DMS53 (cell line): ENCODE measurements around the gene PDE4D.
"Not testable (repeated sequence)": the region's sequence is repeated elsewhere in the genome, so short reads cannot be mapped to it uniquely, and the experiment has no call there.

Experiments used
- DNase-seq: peaks from one replicate; lab custom pipeline; 2025; lab: John Stamatoyannopoulos, UW

The PDE4D gene

GRCh38 chr5:59799668-59800346 lies 93.7 kb downstream of the PDE4D start:
- DNase-seq, result peak; percentile 73

GRCh38 chr5:59798862-59799667 lies 94.5 kb downstream of the PDE4D start:
- peak; percentile 86 for DNase-seq

GRCh38 chr5:59795141-59795540 lies 98.4 kb downstream of the PDE4D start:
- DNase-seq, result no peak

GRCh38 chr5:59792983-59793585 lies 100.4 kb downstream of the PDE4D start:
- no peak for DNase-seq

- DNase-seq, result no peak
These were observed 101.9 kb downstream of the PDE4D start for GRCh38 chr5:59791617-59792016.

DNA sequence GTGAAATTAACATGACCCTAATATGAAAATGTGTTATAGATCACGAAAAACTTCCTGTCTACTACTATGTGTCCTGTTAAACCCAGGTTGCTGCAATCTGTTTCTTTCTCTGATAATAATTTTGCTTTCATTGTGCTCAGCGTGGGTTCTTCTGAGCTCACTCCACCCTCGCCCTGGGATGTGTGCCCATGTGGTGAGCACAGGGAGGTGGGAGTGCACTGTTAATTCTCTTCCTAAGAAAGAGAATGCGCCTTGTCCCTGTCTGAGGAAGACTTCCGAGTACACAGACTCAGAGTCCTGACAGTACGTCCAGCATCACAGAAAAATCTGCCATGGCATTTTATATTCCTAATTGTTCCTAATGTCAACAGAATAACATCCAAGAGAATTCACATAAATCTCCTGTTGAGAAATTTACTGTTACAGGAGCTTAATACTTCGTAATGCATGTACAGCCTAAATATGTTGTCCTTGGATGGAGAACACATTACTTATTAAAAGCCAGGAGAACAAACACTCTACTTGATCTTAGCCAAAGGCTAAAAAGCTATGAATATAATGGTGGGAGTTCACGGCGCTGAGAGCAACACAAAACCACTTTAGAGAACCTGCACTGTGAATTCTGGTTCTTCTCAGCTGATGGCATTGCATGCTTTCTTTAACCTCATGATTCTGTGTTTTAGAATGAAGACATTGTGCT lies 102.6 kb downstream of the PDE4D start:
- DNase-seq, result no peak

GRCh38 chr5:59790376-59790775 lies 103.2 kb downstream of the PDE4D start:
- DNase-seq, result no peak

GRCh38 chr5:59789894-59790293 lies 103.6 kb downstream of the PDE4D start:
- no peak for DNase-seq

DNA sequence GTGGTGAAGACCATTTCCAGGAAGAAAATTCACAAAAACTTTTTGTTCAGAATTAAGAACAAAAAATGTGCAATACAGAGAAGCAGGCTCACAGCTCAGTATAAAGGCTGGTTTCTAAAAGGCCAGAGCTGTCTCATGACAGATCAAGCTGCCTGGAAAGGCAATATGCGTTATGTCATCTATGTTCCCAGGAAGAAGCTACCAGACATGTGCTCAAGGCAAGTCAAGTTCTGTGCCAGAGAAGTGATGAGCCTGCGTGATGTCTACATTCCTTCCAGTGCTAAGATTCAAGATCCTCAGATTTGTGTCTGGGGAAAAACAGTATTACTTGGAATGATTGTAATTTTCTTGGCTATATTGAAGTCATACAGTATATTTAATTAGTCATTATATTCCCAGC lies 104.3 kb downstream of the PDE4D start:
- no peak for DNase-seq

- DNase-seq, result peak; percentile 4
These were observed 107.2 kb downstream of the PDE4D start for GRCh38 chr5:59786334-59786805.

DNA sequence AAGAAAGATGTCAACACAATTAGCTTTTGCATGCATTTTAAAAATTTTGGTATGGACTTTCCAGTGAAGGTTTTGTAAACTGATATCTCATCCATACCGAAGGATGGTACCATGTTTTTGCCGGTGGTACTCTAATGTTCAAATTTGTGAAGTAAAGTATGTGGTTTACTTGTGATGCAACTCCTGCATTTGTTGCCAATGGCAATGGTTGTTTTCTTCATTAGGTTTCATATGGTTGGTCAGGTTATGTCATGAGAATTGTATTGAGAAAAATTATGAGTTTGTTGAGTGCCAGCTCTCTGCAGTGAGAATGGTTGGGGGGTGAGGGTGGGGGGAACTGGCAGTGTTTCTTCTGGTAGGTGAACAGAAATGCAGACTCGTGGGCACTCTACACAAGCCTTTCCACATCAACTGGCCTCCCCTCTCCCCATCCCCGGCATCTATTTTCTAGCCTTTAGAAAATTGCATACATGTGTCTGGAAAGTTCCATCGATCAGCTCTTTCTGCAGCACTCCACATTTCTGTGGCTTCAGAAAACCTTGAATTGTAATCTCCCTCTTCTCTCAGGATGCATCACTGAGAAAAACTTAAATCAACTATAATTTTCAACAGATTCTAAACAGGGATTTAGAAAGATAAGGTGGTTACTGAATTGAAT lies 107.7 kb downstream of the PDE4D start:
- no peak for DNase-seq

DNA sequence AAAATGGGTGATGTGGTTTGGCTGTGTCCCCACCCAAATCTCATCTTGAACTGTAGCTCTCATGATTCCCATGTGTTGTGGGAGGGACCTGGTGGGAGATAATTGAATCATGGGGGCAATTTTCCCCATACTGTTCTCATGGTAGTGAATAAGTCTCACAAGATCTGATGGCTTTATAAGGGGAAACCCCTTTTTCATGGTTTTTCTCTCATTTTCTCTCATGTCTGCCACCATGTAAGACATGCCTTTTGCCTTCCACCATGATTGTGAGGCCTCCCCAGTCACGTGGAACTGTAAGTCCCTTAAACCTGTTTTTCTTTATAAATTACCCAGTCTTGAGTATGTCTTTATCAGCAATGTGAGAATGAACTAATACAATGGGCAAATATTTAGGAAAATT lies 108.8 kb downstream of the PDE4D start:
- DNase-seq, result not testable (repeated sequence)

GRCh38 chr5:59783264-59783663 lies 110.3 kb downstream of the PDE4D start:
- DNase-seq, result no peak

- DNase-seq, result no peak
These were observed 110.7 kb downstream of the PDE4D start for GRCh38 chr5:59782856-59783255.

GRCh38 chr5:59779453-59779852 lies 114.1 kb downstream of the PDE4D start:
- DNase-seq, result no peak

- no peak for DNase-seq
These were observed 116.5 kb downstream of the PDE4D start for GRCh38 chr5:59777028-59777427.

- no peak for DNase-seq
These were observed 120.2 kb downstream of the PDE4D start for GRCh38 chr5:59773294-59773693.

DNA sequence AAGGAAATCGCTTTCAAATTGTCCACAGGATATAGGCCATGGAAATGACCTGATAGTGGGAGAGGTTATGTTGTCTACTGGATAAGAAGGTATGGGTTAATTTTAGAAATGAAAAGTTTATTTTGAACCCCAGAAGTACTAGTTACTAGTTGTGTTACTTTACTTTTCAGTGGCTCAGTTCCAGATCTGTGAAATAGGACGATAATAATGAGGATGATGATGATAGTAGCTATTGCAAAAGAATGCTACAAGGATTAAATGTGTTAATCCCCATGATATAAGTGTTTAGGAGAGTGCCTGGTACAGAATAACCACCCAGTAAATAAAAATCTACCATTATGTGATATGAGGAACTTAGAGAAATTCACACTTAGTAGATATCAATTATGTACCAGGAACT lies 120.8 kb downstream of the PDE4D start:
- no peak for DNase-seq

DNA sequence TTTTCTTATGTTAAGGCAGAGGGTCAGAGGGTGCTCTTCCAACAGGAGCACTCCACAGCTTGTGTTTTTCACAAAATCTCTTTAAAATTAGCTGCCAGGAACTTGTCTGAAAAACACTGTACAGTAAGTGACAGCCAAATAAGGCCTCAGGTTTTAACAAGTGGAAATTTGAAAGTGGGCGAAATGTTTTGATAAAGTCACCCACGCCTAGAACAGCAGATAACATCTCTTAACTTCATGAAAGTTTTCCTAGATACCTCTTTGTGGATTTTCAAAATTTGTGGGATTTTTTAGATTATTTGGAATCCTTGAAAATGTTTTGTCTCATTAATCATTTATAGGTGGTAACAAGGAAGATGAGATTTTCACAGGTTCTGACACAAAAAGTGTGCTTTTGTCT lies 121.3 kb downstream of the PDE4D start:
- DNase-seq, result no peak

DNA sequence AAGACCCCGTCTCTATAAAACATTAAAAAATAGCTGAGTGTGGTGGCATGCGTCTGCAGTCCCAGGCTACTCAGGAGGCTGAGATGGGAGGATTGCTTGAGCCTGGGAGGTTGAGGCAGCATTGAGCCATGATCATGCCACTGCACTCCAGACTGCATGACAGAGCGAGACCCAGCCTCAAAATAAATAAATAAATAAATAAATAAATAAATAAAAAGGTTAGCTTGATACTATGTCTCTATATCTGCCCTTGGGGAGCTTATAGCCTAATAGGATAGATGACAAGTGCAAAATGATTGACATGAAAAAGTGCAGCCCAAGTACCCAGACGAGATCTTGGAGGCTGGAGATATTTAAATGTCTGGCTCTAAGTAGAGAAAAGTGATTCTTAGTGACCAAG lies 122.6 kb downstream of the PDE4D start:
- DNase-seq, result no peak

DNA sequence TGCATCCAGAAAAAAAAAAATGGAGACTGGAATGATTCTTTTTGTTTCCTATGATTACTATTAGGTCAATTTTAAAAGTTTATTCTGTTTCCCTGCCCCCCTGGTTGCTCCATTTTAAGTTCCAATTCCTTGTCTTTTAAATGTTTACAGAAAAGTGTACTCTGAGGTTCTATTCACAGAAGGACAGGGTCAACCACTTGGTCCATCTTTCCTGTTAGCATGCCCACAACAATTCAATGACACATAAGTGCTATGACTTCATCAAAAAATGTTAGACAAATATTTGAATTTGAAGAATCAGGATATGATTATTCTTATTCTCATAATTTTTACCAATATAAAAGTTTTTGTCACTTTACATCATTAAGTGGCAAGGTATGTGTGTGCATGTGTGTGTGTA lies 123.7 kb downstream of the PDE4D start:
- peak; percentile 47 for DNase-seq

DNA sequence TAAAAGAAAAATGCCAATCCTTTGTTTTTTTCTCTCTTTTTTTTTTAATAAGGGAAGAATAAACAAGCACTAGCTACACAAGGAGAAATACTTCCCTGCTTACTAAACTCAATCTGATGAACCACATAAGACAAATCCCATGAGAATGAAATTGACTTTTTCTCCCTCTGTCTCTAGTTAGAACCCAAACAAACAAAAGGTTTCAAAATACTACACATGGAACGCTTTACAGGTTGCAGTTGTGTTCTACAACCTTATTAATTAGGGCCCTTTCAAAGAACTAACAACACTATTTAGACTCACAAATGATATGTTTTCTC lies 124.5 kb downstream of the PDE4D start:
- no peak for DNase-seq
